Activated naive CD8-positive, alpha-beta T cell treated with anti-CD3 and anti-CD28 coated beads for 36 hours (primary cell): Measurements from ENCODE around the gene P2RY12. TPM values are rescaled to one million over a fixed set of nuclear protein-coding genes. Genes with fewer than 3 reads are reported as not detected.

ENCODE experiments used
- DNase-seq: peaks from one replicate; pipeline ENCODE4 v3.0.0; 2021
- H3K27ac Mint-ChIP-seq: one replicate; pipeline ENCODE4 v1.8.0; 2022; ENCODE audit warnings: mild to moderate bottlenecking, moderate library complexity, mixed read lengths
- H3K27me3 Mint-ChIP-seq: one replicate; pipeline ENCODE4 v1.8.0; 2022; ENCODE audit warnings: mild to moderate bottlenecking, mixed read lengths
- H3K36me3 Mint-ChIP-seq: one replicate; pipeline ENCODE4 v1.8.0; 2021; ENCODE audit warnings: mild to moderate bottlenecking, mixed read lengths
- H3K4me1 Mint-ChIP-seq: one replicate; pipeline ENCODE4 v1.8.0; 2021; ENCODE audit warnings: mixed read lengths
- H3K4me3 Mint-ChIP-seq: one replicate; pipeline ENCODE4 v1.8.0; 2022; ENCODE audit warnings: mild to moderate bottlenecking, moderate library complexity, mixed read lengths
- H3K9me3 Mint-ChIP-seq: one replicate; pipeline ENCODE4 v1.8.0; 2022; ENCODE audit warnings: mixed read lengths
- total RNA-seq, 2 experiments: library from RNA; stranded (reverse); gene quantifications; one replicate each; pipeline ENCODE4 v1.2.3, GENCODE V29; 2021

P2RY12 gene
- total RNA-seq, 2 experiments from 2014 or later: not detected

DNA sequence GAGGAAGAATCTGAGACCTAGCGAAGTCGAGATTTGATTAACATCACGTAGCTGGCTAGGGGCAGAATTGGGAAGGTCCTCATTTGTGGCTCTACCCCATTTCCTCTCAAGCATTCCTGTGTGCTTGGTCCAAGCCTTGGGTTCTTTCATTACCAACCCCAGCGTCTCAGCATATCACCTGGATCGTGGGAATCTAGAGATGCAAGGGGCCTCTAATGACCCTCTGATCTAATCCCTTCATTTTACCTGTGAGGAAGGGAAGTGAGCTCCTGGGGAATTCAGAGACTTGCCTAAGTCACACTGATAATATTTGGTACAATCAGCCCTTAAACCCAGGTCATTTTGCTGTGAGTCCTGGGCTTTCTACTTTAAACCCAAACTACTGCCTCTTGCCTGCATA lies 70.0 kb downstream of the P2RY12 start:
- no peaks in the 10 kb centered on the region for H3K27me3 Mint-ChIP-seq

DNA sequence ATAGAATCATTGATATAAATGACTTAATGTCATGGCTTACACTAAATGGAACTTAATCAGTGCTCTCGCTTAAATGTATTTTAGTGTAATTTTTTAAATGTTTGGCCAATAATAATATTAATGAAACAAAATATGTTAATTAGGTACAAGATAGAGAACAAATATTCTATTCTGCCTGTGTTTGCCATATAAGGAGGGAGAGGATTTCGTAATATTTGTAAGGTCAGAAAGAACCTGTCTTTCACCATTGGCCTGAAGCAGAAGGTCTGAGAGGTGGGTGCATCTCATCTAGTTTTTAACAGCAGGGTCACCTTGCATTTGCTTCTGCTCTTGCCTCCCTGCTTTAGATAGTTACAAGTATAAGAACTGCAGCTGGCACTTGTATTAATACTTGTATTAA lies 70.4 kb downstream of the P2RY12 start:
- Mint-ChIP-seq H3K36me3 (no peaks in the 10 kb centered on the region), H3K27ac (no peak overlapping the region), H3K4me3 (no peak overlapping the region), H3K9me3 (no peaks in the 10 kb centered on the region), H3K27me3 (no peaks in the 10 kb centered on the region), H3K4me1 (peaks cover 11% of the 10 kb centered on the region)
- DNase-seq: no peak

More for the DNA sequence above, 70.0 kb downstream of the P2RY12 start:
- DNase-seq: no peak
- H3K27ac Mint-ChIP-seq: no peak overlapping the region
- no peaks in the 10 kb centered on the region for H3K9me3 Mint-ChIP-seq
- peaks cover 11% of the 10 kb centered on the region for H3K4me1 Mint-ChIP-seq
- no peak overlapping the region for H3K4me3 Mint-ChIP-seq
- H3K36me3 Mint-ChIP-seq: no peaks in the 10 kb centered on the region

DNA sequence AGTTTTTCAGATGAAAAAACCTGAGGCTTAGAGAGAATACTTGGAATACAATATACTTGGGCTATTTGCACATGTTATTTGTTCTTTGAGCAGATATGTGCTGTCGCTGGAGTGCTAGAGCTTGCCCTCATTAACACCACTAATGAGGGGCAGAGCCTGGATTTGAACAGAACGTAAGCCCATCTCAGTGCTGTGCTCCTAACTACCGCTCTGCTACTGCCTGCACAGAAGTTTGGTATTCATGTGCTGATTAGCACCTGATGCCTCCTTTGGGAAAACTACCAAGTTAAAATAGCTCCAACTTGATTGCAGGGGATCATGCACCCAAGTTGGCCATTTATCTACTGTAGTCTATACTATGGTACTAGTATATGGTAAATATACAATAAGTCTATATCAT lies 71.6 kb downstream of the P2RY12 start:
- no peak for DNase-seq
- no peak overlapping the region for H3K27ac Mint-ChIP-seq
- H3K4me1 Mint-ChIP-seq: peaks cover 10% of the 10 kb centered on the region
- H3K9me3 Mint-ChIP-seq: no peaks in the 10 kb centered on the region
- no peaks in the 10 kb centered on the region for H3K36me3 Mint-ChIP-seq
- H3K4me3 Mint-ChIP-seq: no peak overlapping the region
- no peaks in the 10 kb centered on the region for H3K27me3 Mint-ChIP-seq

GRCh38 chr3:151309566-151309965 lies 75.0 kb downstream of the P2RY12 start:
- no peaks in the 10 kb centered on the region for H3K27me3 Mint-ChIP-seq
- H3K9me3 Mint-ChIP-seq: no peaks in the 10 kb centered on the region
- peaks cover 2% of the 10 kb centered on the region for H3K36me3 Mint-ChIP-seq
- H3K4me3 Mint-ChIP-seq: no peak overlapping the region
- H3K27ac Mint-ChIP-seq: no peak overlapping the region
- DNase-seq: no peak
- H3K4me1 Mint-ChIP-seq: peaks cover 31% of the 10 kb centered on the region

GRCh38 chr3:151307583-151308488 lies 76.7 kb downstream of the P2RY12 start:
- Mint-ChIP-seq H3K4me3 (no peak overlapping the region), H3K4me1 (peaks cover 39% of the 10 kb centered on the region), H3K27ac (no peak overlapping the region), H3K27me3 (peaks cover 9% of the 10 kb centered on the region), H3K9me3 (no peaks in the 10 kb centered on the region), H3K36me3 (peaks cover 2% of the 10 kb centered on the region)
- DNase-seq: no peak

- Mint-ChIP-seq H3K36me3 (peaks cover 2% of the 10 kb centered on the region), H3K27ac (no peak overlapping the region), H3K27me3 (peaks cover 12% of the 10 kb centered on the region), H3K9me3 (no peaks in the 10 kb centered on the region), H3K4me3 (no peak overlapping the region), H3K4me1 (peaks cover 43% of the 10 kb centered on the region)
- no peak for DNase-seq
These were observed 77.4 kb downstream of the P2RY12 start for GRCh38 chr3:151307131-151307530.

DNA sequence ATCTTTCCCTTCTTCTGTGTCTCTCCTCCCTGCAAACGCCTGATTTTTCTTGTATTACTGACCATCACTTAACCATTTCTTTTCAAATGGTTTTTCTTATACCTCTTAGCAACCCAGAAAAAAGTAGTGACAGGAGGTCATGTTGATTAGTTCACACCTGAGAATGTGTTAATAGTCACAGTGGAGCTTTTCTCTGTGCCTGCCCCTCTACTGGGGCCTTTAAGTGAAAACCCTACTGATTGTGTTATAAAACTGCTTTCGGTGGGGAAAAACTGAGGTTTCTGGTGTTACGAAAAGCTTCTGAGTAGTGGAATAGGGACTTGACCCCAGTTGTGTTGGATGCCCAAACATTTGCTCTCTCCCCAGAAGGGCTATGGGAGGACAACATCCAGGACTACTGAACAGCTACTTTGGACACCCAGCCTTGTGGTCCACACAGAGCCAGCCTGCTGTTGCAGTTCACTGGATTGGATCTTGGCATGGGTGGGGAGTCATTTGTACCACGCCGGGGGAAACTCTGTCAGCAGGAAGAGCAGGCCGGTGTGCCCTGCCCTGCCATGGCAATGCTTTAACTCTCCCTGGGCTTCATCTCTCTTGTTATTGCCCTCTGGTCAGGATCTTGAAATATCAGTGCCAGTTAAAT lies 78.3 kb downstream of the P2RY12 start:
- Mint-ChIP-seq H3K4me3 (peak overlapping the region; percentile 33), H3K9me3 (no peaks in the 10 kb centered on the region), H3K4me1 (peaks cover 50% of the 10 kb centered on the region), H3K27me3 (peaks cover 16% of the 10 kb centered on the region), H3K27ac (peak overlapping the region; percentile 73), H3K36me3 (peaks cover 2% of the 10 kb centered on the region)
- DNase-seq: no peak

DNA sequence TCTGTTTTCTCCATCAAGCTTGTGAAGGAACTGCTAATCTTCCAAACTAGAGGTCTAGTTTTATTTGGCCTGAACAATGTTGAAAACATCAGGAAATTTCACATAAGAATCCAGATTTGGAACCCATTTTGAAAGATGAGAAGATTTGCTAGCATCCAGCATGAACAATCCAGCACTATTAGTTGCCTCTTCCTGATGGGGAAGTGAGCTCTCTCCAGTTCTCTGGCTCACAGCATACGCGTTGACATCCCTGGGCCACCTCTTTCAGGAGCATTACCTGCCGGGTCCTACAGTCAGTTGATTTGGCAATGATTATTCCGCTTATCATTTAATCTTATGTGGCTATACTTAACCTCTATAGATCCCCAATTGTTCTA lies 78.8 kb downstream of the P2RY12 start:
- H3K9me3 Mint-ChIP-seq: no peaks in the 10 kb centered on the region
- H3K4me3 Mint-ChIP-seq: peak overlapping the region; percentile 44
- peak overlapping the region; percentile 73 for H3K27ac Mint-ChIP-seq
- DNase-seq: no peak
- peaks cover 18% of the 10 kb centered on the region for H3K27me3 Mint-ChIP-seq
- peaks cover 54% of the 10 kb centered on the region for H3K4me1 Mint-ChIP-seq
- peaks cover 2% of the 10 kb centered on the region for H3K36me3 Mint-ChIP-seq

- Mint-ChIP-seq H3K4me1 (peaks cover 57% of the 10 kb centered on the region), H3K9me3 (no peaks in the 10 kb centered on the region), H3K27ac (peak overlapping the region; percentile 73), H3K4me3 (peak overlapping the region; percentile 44), H3K36me3 (peaks cover 2% of the 10 kb centered on the region), H3K27me3 (peaks cover 21% of the 10 kb centered on the region)
- DNase-seq: peak; percentile 24
These were observed 79.3 kb downstream of the P2RY12 start for GRCh38 chr3:151305060-151305774.

DNA sequence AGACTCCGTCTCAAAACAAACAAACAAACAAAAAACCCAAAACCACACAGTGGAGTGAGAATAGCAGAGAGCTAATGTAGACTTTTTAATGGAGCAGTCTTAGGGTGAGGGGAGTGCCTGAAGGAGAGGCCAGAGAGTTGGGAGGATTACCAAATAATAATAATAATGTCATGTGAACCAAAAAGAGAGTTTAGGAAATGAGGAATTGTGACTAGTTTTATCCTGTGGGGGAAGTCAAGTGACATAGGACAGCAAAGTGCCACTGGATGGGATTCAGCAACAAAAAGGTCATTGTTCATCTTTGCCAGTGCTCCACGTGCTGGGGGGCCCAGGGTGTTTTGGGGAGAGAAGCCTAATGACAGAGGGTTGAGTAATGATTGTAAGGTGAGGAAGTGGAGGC lies 80.8 kb downstream of the P2RY12 start:
- Mint-ChIP-seq H3K4me1 (peaks cover 57% of the 10 kb centered on the region), H3K9me3 (no peaks in the 10 kb centered on the region), H3K27ac (no peak overlapping the region), H3K4me3 (no peak overlapping the region), H3K36me3 (peaks cover 2% of the 10 kb centered on the region), H3K27me3 (peaks cover 29% of the 10 kb centered on the region)
- DNase-seq: no peak

GRCh38 chr3:151301787-151302186 lies 82.8 kb downstream of the P2RY12 start:
- H3K4me1 Mint-ChIP-seq: peaks cover 48% of the 10 kb centered on the region
- no peak for DNase-seq
- H3K9me3 Mint-ChIP-seq: no peaks in the 10 kb centered on the region
- H3K36me3 Mint-ChIP-seq: peaks cover 2% of the 10 kb centered on the region
- no peak overlapping the region for H3K27ac Mint-ChIP-seq
- H3K4me3 Mint-ChIP-seq: no peak overlapping the region
- peaks cover 39% of the 10 kb centered on the region for H3K27me3 Mint-ChIP-seq

DNA sequence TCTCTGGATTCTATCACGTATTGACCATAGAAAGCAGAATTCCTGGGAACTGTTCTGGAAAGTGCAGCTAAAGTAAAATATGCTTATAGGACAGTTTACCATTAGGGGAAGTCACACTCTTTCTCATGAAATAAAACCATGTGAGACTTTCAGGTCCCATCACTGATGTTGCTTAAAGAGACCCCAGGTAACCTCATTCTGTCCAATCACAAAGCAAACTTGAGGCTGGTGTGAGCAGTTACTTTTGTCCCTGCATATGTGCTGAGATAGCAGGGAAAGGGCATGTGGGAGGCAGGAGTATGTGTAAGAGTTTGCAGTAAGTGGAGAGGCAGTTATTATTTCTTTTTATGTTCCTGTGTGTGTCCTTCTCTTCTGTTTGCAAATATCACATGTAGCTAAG lies 84.0 kb downstream of the P2RY12 start:
- no peaks in the 10 kb centered on the region for H3K36me3 Mint-ChIP-seq
- no peak for DNase-seq
- H3K9me3 Mint-ChIP-seq: no peaks in the 10 kb centered on the region
- H3K27ac Mint-ChIP-seq: no peak overlapping the region
- H3K4me3 Mint-ChIP-seq: no peak overlapping the region
- peaks cover 36% of the 10 kb centered on the region for H3K4me1 Mint-ChIP-seq
- peaks cover 47% of the 10 kb centered on the region for H3K27me3 Mint-ChIP-seq

GRCh38 chr3:151299006-151299405 lies 85.5 kb downstream of the P2RY12 start:
- peaks cover 26% of the 10 kb centered on the region for H3K4me1 Mint-ChIP-seq
- no peak overlapping the region for H3K4me3 Mint-ChIP-seq
- H3K9me3 Mint-ChIP-seq: no peaks in the 10 kb centered on the region
- peaks cover 54% of the 10 kb centered on the region for H3K27me3 Mint-ChIP-seq
- no peak overlapping the region for H3K27ac Mint-ChIP-seq
- DNase-seq: no peak
- no peaks in the 10 kb centered on the region for H3K36me3 Mint-ChIP-seq

GRCh38 chr3:151297429-151297828 lies 87.1 kb downstream of the P2RY12 start:
- no peak overlapping the region for H3K27ac Mint-ChIP-seq
- H3K27me3 Mint-ChIP-seq: peaks cover 42% of the 10 kb centered on the region
- peaks cover 17% of the 10 kb centered on the region for H3K4me1 Mint-ChIP-seq
- H3K9me3 Mint-ChIP-seq: no peaks in the 10 kb centered on the region
- DNase-seq: no peak
- H3K4me3 Mint-ChIP-seq: no peak overlapping the region
- no peaks in the 10 kb centered on the region for H3K36me3 Mint-ChIP-seq

DNA sequence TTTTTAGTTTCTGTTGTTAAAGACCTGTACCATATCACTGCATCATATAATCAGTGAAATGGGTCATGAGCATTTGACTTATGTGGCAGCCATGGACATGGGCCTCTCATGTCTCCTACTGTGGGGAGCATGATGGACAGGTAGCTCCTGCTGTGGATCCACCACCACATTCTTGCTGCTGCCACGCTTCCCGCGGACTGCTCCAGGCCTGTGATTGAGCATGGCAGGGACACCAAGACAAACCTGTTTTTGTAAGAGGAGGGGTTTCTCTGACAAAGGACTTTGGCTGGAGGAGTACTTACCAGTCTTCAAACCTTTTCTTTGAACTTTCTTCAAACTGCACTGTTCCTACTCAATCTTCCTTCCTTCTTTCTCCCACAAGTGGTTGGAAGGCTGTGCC lies 88.3 kb downstream of the P2RY12 start:
- Mint-ChIP-seq H3K36me3 (no peaks in the 10 kb centered on the region), H3K4me3 (no peak overlapping the region), H3K9me3 (no peaks in the 10 kb centered on the region), H3K27ac (no peak overlapping the region), H3K4me1 (peaks cover 9% of the 10 kb centered on the region), H3K27me3 (peaks cover 38% of the 10 kb centered on the region)
- DNase-seq: no peak
